ENCODE results near the gene XRCC4. TPM values are rescaled to one million over a fixed set of nuclear protein-coding genes. Genes with fewer than 3 reads are reported as not detected.

Gene XRCC4
- total RNA-seq, 2 experiments from 2014 or later: 12.8 to 12.9 TPM

DNA sequence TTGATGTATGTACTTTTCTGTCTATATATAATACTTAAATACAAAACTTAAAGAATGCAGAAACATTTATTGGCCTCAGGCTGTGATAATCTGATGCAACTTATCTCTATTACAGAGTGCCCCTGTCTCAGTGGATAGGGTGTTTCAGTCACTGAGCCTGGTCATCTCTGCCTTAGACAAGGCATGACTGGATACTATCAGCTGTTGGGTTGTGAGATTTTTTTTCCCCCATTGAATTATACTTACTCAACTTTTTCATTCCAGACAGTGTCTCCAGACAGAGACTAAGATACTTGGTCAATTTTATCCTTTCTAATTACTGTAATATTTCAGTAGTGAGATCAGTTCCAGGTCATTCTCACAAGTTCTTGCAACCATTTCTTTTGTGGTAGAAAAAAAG, 26.7 kb downstream of the XRCC4 start:
- POLR2A ChIA-PET: no interaction called here
- intact Hi-C loops (cut with micrococcal nuclease): no loop called here
- Mint-ChIP-seq H3K9me3 (no peaks in the 10 kb centered on the region), H3K36me3 (ENCODE audit: low read depth) (peaks cover 2% of the 10 kb centered on the region), H3K27ac (no peak overlapping the region), H3K27me3 (no peaks in the 10 kb centered on the region), H3K4me3 (no peak overlapping the region), H3K4me1 (ENCODE audit: low read depth) (no peaks in the 10 kb centered on the region)
- no peak for ATAC-seq
- TF ChIP-seq, protein P1, sequence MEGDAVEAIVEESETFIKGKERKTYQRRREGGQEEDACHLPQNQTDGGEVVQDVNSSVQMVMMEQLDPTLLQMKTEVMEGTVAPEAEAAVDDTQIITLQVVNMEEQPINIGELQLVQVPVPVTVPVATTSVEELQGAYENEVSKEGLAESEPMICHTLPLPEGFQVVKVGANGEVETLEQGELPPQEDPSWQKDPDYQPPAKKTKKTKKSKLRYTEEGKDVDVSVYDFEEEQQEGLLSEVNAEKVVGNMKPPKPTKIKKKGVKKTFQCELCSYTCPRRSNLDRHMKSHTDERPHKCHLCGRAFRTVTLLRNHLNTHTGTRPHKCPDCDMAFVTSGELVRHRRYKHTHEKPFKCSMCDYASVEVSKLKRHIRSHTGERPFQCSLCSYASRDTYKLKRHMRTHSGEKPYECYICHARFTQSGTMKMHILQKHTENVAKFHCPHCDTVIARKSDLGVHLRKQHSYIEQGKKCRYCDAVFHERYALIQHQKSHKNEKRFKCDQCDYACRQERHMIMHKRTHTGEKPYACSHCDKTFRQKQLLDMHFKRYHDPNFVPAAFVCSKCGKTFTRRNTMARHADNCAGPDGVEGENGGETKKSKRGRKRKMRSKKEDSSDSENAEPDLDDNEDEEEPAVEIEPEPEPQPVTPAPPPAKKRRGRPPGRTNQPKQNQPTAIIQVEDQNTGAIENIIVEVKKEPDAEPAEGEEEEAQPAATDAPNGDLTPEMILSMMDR (IDR thresholded peaks at IDR 0.05): no peak
- DNase-seq: no peak
- CTCF ChIA-PET: no interaction called here

DNA sequence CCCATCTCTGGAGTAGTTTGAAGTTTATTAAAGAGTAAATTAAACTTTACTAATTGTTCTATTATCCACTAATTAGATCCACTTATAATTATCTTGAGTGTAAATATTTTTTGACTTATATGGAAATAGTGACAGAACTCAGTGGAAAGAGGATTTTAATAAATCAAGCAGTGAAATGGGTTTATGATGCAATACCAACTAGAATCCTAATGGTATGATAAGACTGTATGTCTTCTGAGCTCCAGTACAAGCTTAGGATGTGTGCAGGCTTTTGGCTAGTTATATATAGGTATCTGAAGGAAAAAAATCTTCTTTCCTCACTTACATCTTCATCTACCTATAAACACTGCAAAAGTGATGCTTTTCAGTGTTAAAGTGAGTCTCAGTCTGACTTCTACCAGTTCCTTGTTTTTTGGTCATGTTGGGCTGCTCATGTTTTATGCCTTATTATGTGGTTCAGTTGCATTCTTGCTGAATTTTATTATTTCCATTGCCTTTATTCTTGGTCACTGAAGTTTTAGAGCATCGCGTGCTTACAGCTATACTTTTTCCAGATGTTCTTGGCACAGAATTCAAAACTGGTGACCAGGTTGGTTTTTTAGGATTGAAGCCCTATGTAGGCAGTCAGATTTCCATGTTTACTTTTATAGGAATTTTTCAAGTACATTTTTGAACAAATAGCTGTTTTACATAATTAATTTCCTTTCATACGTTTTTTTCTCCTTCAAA, 30.5 kb downstream of the XRCC4 start:
- Mint-ChIP-seq H3K4me3 (no peak overlapping the region), H3K36me3 (ENCODE audit: low read depth) (peaks cover 14% of the 10 kb centered on the region), H3K9me3 (peaks cover 6% of the 10 kb centered on the region), H3K27ac (no peak overlapping the region), H3K27me3 (no peaks in the 10 kb centered on the region), H3K4me1 (ENCODE audit: low read depth) (no peaks in the 10 kb centered on the region)
- POLR2A ChIA-PET: no interaction called here
- ATAC-seq (no peak), DNase-seq (no peak)
- TF ChIP-seq, protein P1 (IDR thresholded peaks at IDR 0.05): no peak
- CTCF ChIA-PET: no interaction called here
- intact Hi-C loops (cut with micrococcal nuclease): no loop called here

DNA sequence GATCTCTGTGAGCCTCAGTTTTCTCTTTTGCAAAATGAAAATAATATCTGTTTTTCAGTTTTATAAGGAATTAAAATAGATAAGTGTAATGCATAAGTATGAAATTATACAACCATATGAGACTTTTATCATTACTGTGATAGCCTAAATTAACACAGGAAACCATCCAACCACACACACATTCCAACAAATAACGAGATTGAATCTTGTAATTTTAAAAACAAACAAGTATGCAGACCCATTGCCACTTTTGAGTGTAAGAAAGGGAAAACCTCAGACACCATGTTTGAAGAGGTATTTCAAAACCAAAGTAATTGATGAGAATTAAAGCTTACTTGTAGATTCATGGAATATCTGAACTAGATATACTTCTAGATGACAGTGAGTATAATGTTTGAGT, 32.0 kb downstream of the XRCC4 start:
- no peak overlapping the region for H3K4me3 Mint-ChIP-seq
- no peaks in the 10 kb centered on the region for H3K4me1 Mint-ChIP-seq (ENCODE audit: low read depth)
- peaks cover 27% of the 10 kb centered on the region for H3K36me3 Mint-ChIP-seq (ENCODE audit: low read depth)
- intact Hi-C loops (cut with micrococcal nuclease): no loop called here
- no peak overlapping the region for H3K27ac Mint-ChIP-seq
- peaks cover 10% of the 10 kb centered on the region for H3K9me3 Mint-ChIP-seq
- ATAC-seq (no peak), DNase-seq (no peak)
- TF ChIP-seq, protein P1 (IDR thresholded peaks at IDR 0.05): no peak
- POLR2A ChIA-PET: no interaction called here
- H3K27me3 Mint-ChIP-seq: no peaks in the 10 kb centered on the region
- CTCF ChIA-PET: no interaction called here

DNA sequence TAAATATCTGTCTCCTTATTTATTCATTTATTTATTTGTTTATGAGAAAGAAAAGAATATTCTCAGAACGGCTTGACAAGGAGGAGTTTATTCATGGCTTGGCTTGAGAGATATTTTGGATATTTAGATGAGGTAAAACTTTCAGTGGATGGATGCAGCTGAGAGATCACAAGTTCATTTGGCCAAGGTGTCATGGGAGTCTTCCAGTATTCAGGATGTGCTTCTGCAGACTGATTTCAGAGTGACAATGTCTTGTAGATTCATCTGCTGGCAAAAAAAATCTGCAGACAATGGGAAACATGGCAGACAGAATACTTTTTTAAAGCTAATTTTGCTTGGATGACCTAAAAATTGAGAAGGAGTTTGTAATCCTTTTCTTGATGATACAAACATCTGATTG, 38.5 kb downstream of the XRCC4 start:
- Mint-ChIP-seq H3K4me3 (no peak overlapping the region), H3K36me3 (ENCODE audit: low read depth) (peaks cover 41% of the 10 kb centered on the region), H3K9me3 (peaks cover 18% of the 10 kb centered on the region), H3K27me3 (no peaks in the 10 kb centered on the region), H3K4me1 (ENCODE audit: low read depth) (no peaks in the 10 kb centered on the region), H3K27ac (no peak overlapping the region)
- ATAC-seq: no peak
- DNase-seq: no peak
- ChIA-PET CTCF (no interaction called here), POLR2A (no interaction called here)
- TF ChIP-seq, protein P1 (IDR thresholded peaks at IDR 0.05): no peak
- intact Hi-C loops (cut with micrococcal nuclease): no loop called here

DNA sequence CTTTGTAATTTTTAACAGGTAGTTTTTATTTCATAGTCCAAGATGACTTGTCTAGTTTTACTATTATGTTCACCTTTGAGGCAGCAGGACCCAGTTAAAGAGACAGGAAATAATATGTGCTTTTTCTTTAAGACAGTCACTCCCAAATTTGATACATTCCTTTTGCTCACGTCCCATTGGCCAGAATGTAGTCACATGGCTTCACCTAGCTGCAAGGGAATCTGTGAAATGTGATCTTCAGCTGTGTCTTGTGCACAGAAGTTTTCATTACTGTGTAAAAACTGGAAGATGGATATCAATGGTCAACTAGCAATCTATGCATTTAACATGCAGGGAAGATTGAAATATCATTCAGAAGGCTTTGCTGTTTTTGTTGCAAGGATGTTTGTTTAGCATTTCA, 41.1 kb downstream of the XRCC4 start:
- Mint-ChIP-seq H3K27ac (no peak overlapping the region), H3K36me3 (ENCODE audit: low read depth) (peaks cover 26% of the 10 kb centered on the region), H3K4me1 (ENCODE audit: low read depth) (no peaks in the 10 kb centered on the region), H3K4me3 (no peak overlapping the region), H3K9me3 (peaks cover 8% of the 10 kb centered on the region), H3K27me3 (no peaks in the 10 kb centered on the region)
- TF ChIP-seq, protein P1 (IDR thresholded peaks at IDR 0.05): no peak
- ChIA-PET CTCF (no interaction called here), POLR2A (no interaction called here)
- no peak for ATAC-seq
- no peak for DNase-seq
- intact Hi-C loops (cut with micrococcal nuclease): no loop called here
